ENCODE measurements around the gene MAML3.
A peak's percentile ranks its signal among the peaks of the same experiment; 100 is the strongest.

The MAML3 gene

GRCh38 chr4:139917896-139918295 lies 236.1 kb downstream of the MAML3 start:
- no peak for TF ChIP-seq CTCF (IDR thresholded peaks at IDR 0.05; ENCODE audit: insufficient read depth, missing control alignments)
- DNase-seq (ENCODE audit: insufficient read length, low spot score) (no peak), FAIRE-seq (no peak)

DNA sequence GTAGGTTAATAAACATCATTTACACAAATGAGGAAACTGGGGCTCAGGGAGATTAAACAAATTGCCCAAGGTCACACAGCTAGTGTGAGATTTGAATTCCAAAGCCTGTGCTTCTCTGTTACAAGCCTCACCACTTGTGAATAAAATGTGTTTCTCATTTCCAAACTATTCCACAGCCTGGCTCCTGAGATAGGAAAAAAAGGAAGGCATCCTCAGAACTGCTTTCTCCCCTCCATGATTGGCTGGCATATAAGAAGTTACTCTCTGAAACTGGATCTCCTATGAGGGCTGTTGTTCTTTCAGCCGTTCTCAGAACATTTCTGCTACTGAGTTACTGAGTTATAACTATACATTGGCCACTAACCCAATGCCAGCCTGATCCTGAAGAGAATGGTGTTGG lies 237.9 kb downstream of the MAML3 start:
- FAIRE-seq (no peak), DNase-seq (ENCODE audit: insufficient read length, low spot score) (no peak)
- TF ChIP-seq CTCF (IDR thresholded peaks at IDR 0.05; ENCODE audit: insufficient read depth, missing control alignments), result no peak

DNA sequence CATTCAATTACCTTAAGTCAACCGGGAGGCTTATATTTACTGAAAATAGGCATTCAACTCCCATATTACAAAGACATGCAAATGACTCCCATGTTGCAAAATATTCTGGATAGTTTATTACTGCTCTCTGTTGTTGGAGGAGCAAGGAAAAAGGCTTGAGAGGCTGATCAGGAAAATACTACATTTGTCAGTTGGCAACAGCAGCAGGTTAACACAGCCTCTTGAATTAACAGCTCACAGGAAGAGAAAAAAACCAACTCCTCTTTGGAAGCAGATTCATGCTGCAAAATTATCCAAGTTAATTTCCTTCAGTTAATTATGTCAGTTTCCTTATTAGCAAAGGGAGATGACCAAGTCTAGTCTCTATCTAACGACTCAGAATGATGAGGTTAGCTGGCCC lies 238.9 kb downstream of the MAML3 start:
- peak; percentile 29 for FAIRE-seq
- no peak for TF ChIP-seq CTCF (IDR thresholded peaks at IDR 0.05; ENCODE audit: insufficient read depth, missing control alignments)
- no peak for DNase-seq (ENCODE audit: insufficient read length, low spot score)

GRCh38 chr4:139913995-139914598 lies 239.9 kb downstream of the MAML3 start:
- FAIRE-seq, result no peak
- TF ChIP-seq CTCF (IDR thresholded peaks at IDR 0.05; ENCODE audit: insufficient read depth, missing control alignments), result no peak
- no peak for DNase-seq (ENCODE audit: insufficient read length, low spot score)

DNA sequence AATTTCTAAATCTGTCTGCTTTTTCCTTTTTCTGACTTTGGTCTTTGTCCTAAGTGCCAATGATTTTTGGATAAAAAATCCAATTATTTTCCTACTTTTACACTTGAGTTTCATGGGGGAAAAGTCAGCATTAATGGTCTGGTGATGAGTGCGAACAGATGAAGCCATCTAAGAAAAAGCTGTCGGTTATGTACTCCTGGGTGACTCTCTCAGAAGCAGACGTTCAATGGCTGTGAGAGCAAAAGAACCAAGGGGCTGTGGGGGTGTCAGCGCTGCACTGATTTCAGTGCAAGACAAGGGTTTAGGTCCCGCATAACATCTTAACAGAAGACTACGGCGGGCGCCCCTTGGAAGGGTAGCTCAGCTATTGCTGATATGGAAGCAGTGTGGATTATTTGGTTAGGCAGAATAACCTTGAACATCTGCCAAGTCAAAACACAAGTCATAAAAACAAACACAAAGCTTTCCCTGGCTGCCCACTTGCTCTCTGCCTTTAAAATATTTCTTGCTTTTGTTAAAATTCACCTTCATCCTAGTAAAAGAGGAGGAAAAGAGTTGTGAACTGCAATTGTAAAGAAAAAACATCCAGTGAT lies 240.5 kb downstream of the MAML3 start:
- TF ChIP-seq CTCF (IDR thresholded peaks at IDR 0.05; ENCODE audit: insufficient read depth, missing control alignments), result no peak
- DNase-seq (ENCODE audit: insufficient read length, low spot score) (no peak), FAIRE-seq (no peak)

- no peak for FAIRE-seq
Measured at GRCh38 chr4:139912445-139912844, 241.5 kb downstream of the MAML3 start.

More at GRCh38 chr4:139912445-139912844, 241.5 kb downstream of the MAML3 start:
- TF ChIP-seq CTCF (IDR thresholded peaks at IDR 0.05; ENCODE audit: insufficient read depth, missing control alignments), result no peak
- no peak for DNase-seq (ENCODE audit: insufficient read length, low spot score)
